Smooth muscle cell (in vitro differentiated cells): ENCODE measurements around the gene OR51V1. TPM values are rescaled to one million over a fixed set of nuclear protein-coding genes. Genes with fewer than 3 reads are reported as not detected.
A peak's percentile ranks its signal among the peaks of the same experiment; 100 is the strongest.

Experiments used
- DNase-seq: peaks from one replicate; lab custom pipeline; 2025; ENCODE audit not compliant: unreplicated experiment; lab: John Stamatoyannopoulos, UW
- H2AFZ ChIP-seq: fragments of 200-600 bp; sonication (generic); 2 replicates; pipeline ENCODE4 v1.6.0; 2016; ENCODE audit warnings: antibody characterized with exemption, low read depth, mild to moderate bottlenecking
- H3F3A ChIP-seq: fragments of 200-600 bp; sonication (generic); 2 replicates; pipeline ENCODE4 v1.6.0; 2017; ENCODE audit warnings: antibody characterized with exemption, low read depth
- H3K27ac ChIP-seq: fragments of 200-600 bp; sonication (generic); 2 replicates; pipeline ENCODE4 v1.5.1; 2016; ENCODE audit warnings: low read depth, mild to moderate bottlenecking
- H3K27me3 ChIP-seq: fragments of 200-600 bp; sonication (generic); 2 replicates; pipeline ENCODE4 v1.6.1; 2016; ENCODE audit warnings: low read depth, mild to moderate bottlenecking
- H3K36me3 ChIP-seq: fragments of 200-600 bp; sonication (generic); 2 replicates; pipeline ENCODE4 v1.5.1; 2016; ENCODE audit warnings: low read depth
- H3K4me1 ChIP-seq: fragments of 200-600 bp; sonication (generic); 2 replicates; pipeline ENCODE4 v1.5.1; 2016; ENCODE audit warnings: low read depth
- H3K4me2 ChIP-seq: fragments of 200-600 bp; sonication (generic); 2 replicates; pipeline ENCODE4 v1.6.0; 2016; ENCODE audit warnings: mild to moderate bottlenecking
- H3K4me3 ChIP-seq: fragments of 200-600 bp; sonication (generic); 2 replicates; pipeline ENCODE4 v1.5.1; 2016; ENCODE audit warnings: mild to moderate bottlenecking
- H3K79me2 ChIP-seq: fragments of 200-600 bp; sonication (generic); 2 replicates; pipeline ENCODE4 v1.6.0; 2016; ENCODE audit warnings: low read depth, mild to moderate bottlenecking
- H3K9ac ChIP-seq: fragments of 200-600 bp; sonication (generic); 2 replicates; pipeline ENCODE4 v1.6.0; 2016; ENCODE audit warnings: low read depth
- H3K9me3 ChIP-seq: fragments of 200-600 bp; sonication (generic); replicated peaks from 2 replicates; pipeline ENCODE4 v1.5.1; 2016; ENCODE audit warnings: low read depth
- H4K20me1 ChIP-seq: fragments of 200-600 bp; sonication (generic); 2 replicates; pipeline ENCODE4 v1.6.0; 2016; ENCODE audit warnings: low read depth
- CTCF ChIP-seq: fragments of 200-600 bp; sonication (generic); IDR thresholded peaks from 2 replicates; pipeline ENCODE4 v1.5.1; 2017; ENCODE audit warnings: borderline replicate concordance, mild to moderate bottlenecking, antibody characterized with exemption; ENCODE audit not compliant: insufficient read depth, poor library complexity, severe bottlenecking
- WGBS: methylation state at CpG from one replicate; pipeline ENCODE4 v1.1.7; 2016; ENCODE audit warnings: low lambda C conversion rate; 5-methylcytosine and 5-hydroxymethylcytosine counted together
- polyA plus RNA-seq: library from polyadenylated mRNA; unstranded; fragments of >200 nt; fragmentation: Nextera tagmentation; extraction: Ambion mirVana; gene quantifications from 2 replicates; pipeline ENCODE4 v1.2.1, GENCODE V29; 2016
- total RNA-seq: library from RNA; depleted of rRNA; stranded (reverse); fragments of >200 nt; gene quantifications from 2 replicates; pipeline ENCODE4 v1.2.3, GENCODE V29; 2014

OR51V1 gene
- total and polyA plus RNA-seq, 2 experiments from 2014 or later = not detected

GRCh38 chr11:5223146-5223545 is 22.7 kb upstream of the OR51V1 start:
- H3K4me1 ChIP-seq = no peaks in the 10 kb centered on the region
- no peak for DNase-seq
- H3K36me3 ChIP-seq = no peaks in the 10 kb centered on the region
- no peak overlapping the region for H2AFZ ChIP-seq
- H3K9ac ChIP-seq = no peak overlapping the region
- no peaks in the 10 kb centered on the region for H4K20me1 ChIP-seq
- no peak for TF ChIP-seq CTCF
- no peaks in the 10 kb centered on the region for H3K9me3 ChIP-seq
- 86% methylated on average over 6 of the region's 6 CpGs for WGBS
- H3F3A ChIP-seq = no peaks in the 10 kb centered on the region
- H3K27ac ChIP-seq = no peak overlapping the region
- no peak overlapping the region for H3K4me3 ChIP-seq
- no peaks in the 10 kb centered on the region for H3K27me3 ChIP-seq
- no peaks in the 10 kb centered on the region for H3K79me2 ChIP-seq
- no peak overlapping the region for H3K4me2 ChIP-seq

- no peak overlapping the region for H3K27ac ChIP-seq
- H3K27me3 ChIP-seq = no peaks in the 10 kb centered on the region
Measured at GRCh38 chr11:5210376-5210885, 9.9 kb upstream of the OR51V1 start.

GRCh38 chr11:5204787-5205186 is 4.3 kb upstream of the OR51V1 start:
- no peak overlapping the region for H3K4me2 ChIP-seq
- WGBS = 14% methylated on average over 1 of the region's 1 CpG
- no peaks in the 10 kb centered on the region for H4K20me1 ChIP-seq
- no peak overlapping the region for H2AFZ ChIP-seq
- H3K36me3 ChIP-seq = no peaks in the 10 kb centered on the region
- no peaks in the 10 kb centered on the region for H3K4me1 ChIP-seq
- H3K4me3 ChIP-seq = no peak overlapping the region
- no peaks in the 10 kb centered on the region for H3K79me2 ChIP-seq
- no peak for DNase-seq
- no peak overlapping the region for H3K9ac ChIP-seq
- TF ChIP-seq CTCF = peak; percentile 51
- no peaks in the 10 kb centered on the region for H3F3A ChIP-seq
- H3K27me3 ChIP-seq = no peaks in the 10 kb centered on the region
- no peaks in the 10 kb centered on the region for H3K9me3 ChIP-seq
- no peak overlapping the region for H3K27ac ChIP-seq

More at GRCh38 chr11:5210376-5210885, 9.9 kb upstream of the OR51V1 start:
- Histone ChIP-seq H3K79me2 (no peaks in the 10 kb centered on the region), H4K20me1 (no peaks in the 10 kb centered on the region), H3K4me1 (no peaks in the 10 kb centered on the region), H3F3A (no peaks in the 10 kb centered on the region), H2AFZ (no peak overlapping the region), H3K4me2 (no peak overlapping the region), H3K9ac (no peak overlapping the region), H3K9me3 (no peaks in the 10 kb centered on the region), H3K4me3 (no peak overlapping the region), H3K36me3 (no peaks in the 10 kb centered on the region)
- WGBS = 68% methylated on average over 7 of the region's 7 CpGs
- TF ChIP-seq CTCF = no peak
- no peak for DNase-seq

GRCh38 chr11:5203366-5203765 is 2.9 kb upstream of the OR51V1 start:
- Histone ChIP-seq H3K36me3 (no peaks in the 10 kb centered on the region), H3K27ac (no peak overlapping the region), H3F3A (no peaks in the 10 kb centered on the region), H3K27me3 (no peaks in the 10 kb centered on the region), H3K4me1 (no peaks in the 10 kb centered on the region), H3K4me2 (no peak overlapping the region), H3K4me3 (no peak overlapping the region), H3K9ac (no peak overlapping the region), H2AFZ (no peak overlapping the region), H3K79me2 (no peaks in the 10 kb centered on the region), H3K9me3 (no peaks in the 10 kb centered on the region), H4K20me1 (no peaks in the 10 kb centered on the region)
- WGBS = 87% methylated on average over 2 of the region's 2 CpGs
- no peak for DNase-seq
- TF ChIP-seq CTCF = no peak
